Gastrocnemius medialis (tissue), 4 donors: Measurements from ENCODE around the gene DTNA.

ENCODE experiments used
- POLR2A ChIP-seq, 2 donors: fragments of 450-650 bp; IDR thresholded peaks; one replicate each; pipeline ENCODE4 v1.6.1; 2017; ENCODE audit warnings: antibody characterized with exemption in 2 of 2, mild to moderate bottlenecking in 2 of 2, moderate library complexity in 2 of 2
- TF ChIP-seq, protein P1 (sequence below), 5 experiments: fragments of 450-650 bp in 3 of 5; fragments of 200-600 bp in 2 of 5; sonication (generic) in 2 of 5; IDR thresholded peaks in 4 of 5; conservative IDR thresholded peaks in 1 of 5; 1 replicate in 4 of 5; 2 replicates in 1 of 5; pipeline ENCODE4 v1.5.1; 2016 to 2019; ENCODE audit warnings: antibody characterized with exemption in 5 of 5, mild to moderate bottlenecking in 3 of 5, moderate library complexity in 3 of 5

DNA sequence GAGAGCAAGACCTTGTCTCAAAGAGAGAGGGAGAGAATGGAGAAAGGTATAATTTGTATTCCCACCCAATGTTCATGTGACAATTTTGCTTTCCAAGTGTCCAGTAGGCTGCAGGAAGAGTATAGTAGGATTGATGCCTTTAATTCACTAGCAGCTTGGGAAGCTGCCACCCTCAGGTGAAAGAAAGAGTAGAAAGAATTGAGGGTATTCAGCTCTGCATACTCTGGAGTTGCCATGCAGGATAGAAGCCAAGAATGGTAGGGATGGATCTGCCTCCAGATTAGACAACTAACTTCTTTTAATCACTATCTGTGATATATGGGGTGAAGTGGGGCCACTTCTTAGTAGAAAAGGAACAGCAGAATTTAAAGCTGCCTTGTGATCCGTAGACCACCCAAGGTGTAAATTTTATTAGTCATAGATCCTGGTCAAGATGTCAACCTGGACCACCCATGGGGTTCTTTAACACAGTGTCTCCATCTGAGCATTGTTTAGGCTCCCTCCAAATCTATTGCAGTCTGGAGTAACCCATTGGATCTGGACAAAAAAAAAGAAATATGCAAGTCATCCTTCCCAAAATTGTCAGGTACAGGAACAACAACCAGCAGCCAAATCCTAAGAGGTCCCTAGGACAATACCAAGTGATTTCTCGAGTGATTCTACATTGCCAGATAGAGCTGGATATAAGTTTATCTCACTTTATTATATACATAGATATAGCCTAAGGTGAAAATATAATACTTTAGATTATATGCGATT, 33.1 kb upstream of the DTNA start:
- TF ChIP-seq POLR2A (IDR thresholded peaks at IDR 0.05), result no peak
- TF ChIP-seq, protein P1, sequence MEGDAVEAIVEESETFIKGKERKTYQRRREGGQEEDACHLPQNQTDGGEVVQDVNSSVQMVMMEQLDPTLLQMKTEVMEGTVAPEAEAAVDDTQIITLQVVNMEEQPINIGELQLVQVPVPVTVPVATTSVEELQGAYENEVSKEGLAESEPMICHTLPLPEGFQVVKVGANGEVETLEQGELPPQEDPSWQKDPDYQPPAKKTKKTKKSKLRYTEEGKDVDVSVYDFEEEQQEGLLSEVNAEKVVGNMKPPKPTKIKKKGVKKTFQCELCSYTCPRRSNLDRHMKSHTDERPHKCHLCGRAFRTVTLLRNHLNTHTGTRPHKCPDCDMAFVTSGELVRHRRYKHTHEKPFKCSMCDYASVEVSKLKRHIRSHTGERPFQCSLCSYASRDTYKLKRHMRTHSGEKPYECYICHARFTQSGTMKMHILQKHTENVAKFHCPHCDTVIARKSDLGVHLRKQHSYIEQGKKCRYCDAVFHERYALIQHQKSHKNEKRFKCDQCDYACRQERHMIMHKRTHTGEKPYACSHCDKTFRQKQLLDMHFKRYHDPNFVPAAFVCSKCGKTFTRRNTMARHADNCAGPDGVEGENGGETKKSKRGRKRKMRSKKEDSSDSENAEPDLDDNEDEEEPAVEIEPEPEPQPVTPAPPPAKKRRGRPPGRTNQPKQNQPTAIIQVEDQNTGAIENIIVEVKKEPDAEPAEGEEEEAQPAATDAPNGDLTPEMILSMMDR (IDR thresholded peaks at IDR 0.05 in 4 of 5, conservative IDR thresholded peaks at IDR 0.05 in 1 of 5), result no peak
